ENCODE data around the gene GOSR1.

GRCh38 chr17:30503558-30503957 is 26.4 kb downstream of the GOSR1 start:
- no peak for TF ChIP-seq EZH2 (IDR thresholded peaks at IDR 0.05)
- TF ChIP-seq CTCF (IDR thresholded peaks at IDR 0.05) = no peak
